ENCODE data around the gene TBC1D4. TPM values are rescaled to one million over a fixed set of nuclear protein-coding genes. Genes with fewer than 3 reads are reported as not detected.

TBC1D4 gene
- total and polyA plus RNA-seq, 9 of the 15 experiments (the other 6 are each of a cell fraction or from before 2014, with no cell fraction given) = 2.8 to 12.3 (median 7.0) TPM

DNA sequence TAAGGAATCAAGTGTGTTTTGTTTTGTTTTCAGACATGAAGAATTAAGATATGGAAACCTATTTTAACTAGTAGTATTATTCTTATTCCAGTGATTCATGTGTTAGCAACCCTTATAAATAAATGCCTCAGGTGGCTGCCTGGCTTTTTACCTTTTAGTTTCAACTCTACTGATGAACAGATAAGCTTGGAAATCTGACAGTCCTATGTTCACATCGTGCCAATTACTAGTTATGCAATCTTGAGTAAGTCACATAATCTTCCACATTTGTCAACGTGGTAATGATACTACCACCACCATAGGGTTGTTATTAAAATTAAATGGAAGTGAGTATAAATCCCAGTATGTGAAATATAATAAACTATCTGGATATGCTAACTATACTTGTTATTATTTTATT is 64.3 kb downstream of the TBC1D4 start:
- Histone ChIP-seq H3K9me1 (ENCODE audit: control insufficient read depth, insufficient read depth, low read length) (no peaks in the 10 kb centered on the region), H3K27ac (ENCODE audit: extremely low read depth, low read depth, low read length) (no peak overlapping the region), H2AFZ (ENCODE audit: low read depth, low read length) (no peak overlapping the region), H3K9me3 (replicated peaks; ENCODE audit: control insufficient read depth, insufficient read depth, low read depth, low read length) (no peaks in the 10 kb centered on the region), H3K4me3 (no peak overlapping the region), H3K36me3 (ENCODE audit: control insufficient read depth, insufficient read depth, low read length) (no peaks in the 10 kb centered on the region), H3K4me2 (ENCODE audit: insufficient read depth, low read length) (no peak overlapping the region), H3K27me3 (ENCODE audit: control insufficient read depth in 2 of 2, insufficient read depth in 2 of 2, low read length in 2 of 2) (no peaks in the 10 kb centered on the region), H3K79me2 (ENCODE audit: control insufficient read depth, insufficient read depth, low read length) (no peaks in the 10 kb centered on the region; the same call in 1 of the 3 replicates), H3K9ac (ENCODE audit: insufficient read depth in 1 of 2, low read depth in 2 of 2, low read length in 2 of 2) (no peak overlapping the region), H3K4me1 (replicated peaks in 1 of 2; ENCODE audit: control insufficient read depth in 2 of 2, insufficient read depth in 2 of 2, low read length in 2 of 2) (no peaks in the 10 kb centered on the region; a peak in 1 of 5 replicates), H4K20me1 (replicated peaks; ENCODE audit: control insufficient read depth, insufficient read depth, low read length) (no peaks in the 10 kb centered on the region)
- POLR2A ChIA-PET = interaction anchor here (0.9 kb wide), 1 partner anchor 15 kb away, joined by 4 read pairs; no protein-coding TSS in a partner anchor
- no peak for DNase-seq (ENCODE audit: extremely low read depth in 1 of 4, low spot score in 3 of 4)
- intact Hi-C loops (cut with micrococcal nuclease) = no loop called here
- TF ChIP-seq TAF9B (IDR thresholded peaks at IDR 0.05; ENCODE audit: partially characterized antibody) = no peak
- TF ChIP-seq SIN3B (IDR thresholded peaks at IDR 0.05; ENCODE audit: low read depth) = no peak
- TF ChIP-seq SP2 (IDR thresholded peaks at IDR 0.05; ENCODE audit: extremely low read depth, low read depth, low read length, poor library complexity, severe bottlenecking) = no peak
- TF ChIP-seq, protein P1, sequence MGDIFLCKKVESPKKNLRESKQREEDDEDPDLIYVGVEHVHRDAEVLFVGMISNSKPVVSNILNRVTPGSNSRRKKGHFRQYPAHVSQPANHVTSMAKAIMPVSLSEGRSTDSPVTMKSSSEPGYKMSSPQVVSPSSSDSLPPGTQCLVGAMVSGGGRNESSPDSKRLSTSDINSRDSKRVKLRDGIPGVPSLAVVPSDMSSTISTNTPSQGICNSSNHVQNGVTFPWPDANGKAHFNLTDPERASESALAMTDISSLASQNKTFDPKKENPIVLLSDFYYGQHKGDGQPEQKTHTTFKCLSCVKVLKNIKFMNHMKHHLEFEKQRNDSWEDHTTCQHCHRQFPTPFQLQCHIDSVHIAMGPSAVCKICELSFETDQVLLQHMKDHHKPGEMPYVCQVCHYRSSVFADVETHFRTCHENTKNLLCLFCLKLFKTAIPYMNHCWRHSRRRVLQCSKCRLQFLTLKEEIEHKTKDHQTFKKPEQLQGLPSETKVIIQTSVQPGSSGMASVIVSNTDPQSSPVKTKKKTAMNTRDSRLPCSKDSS (IDR thresholded peaks at IDR 0.05; ENCODE audit: low read depth, partially characterized antibody) = no peak
- TF ChIP-seq, protein P2, sequence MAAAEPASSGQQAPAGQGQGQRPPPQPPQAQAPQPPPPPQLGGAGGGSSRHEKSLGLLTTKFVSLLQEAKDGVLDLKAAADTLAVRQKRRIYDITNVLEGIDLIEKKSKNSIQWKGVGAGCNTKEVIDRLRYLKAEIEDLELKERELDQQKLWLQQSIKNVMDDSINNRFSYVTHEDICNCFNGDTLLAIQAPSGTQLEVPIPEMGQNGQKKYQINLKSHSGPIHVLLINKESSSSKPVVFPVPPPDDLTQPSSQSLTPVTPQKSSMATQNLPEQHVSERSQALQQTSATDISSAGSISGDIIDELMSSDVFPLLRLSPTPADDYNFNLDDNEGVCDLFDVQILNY (CRISPR knock-in tag; IDR thresholded peaks at IDR 0.05) = no peak
- TF ChIP-seq, protein P3, sequence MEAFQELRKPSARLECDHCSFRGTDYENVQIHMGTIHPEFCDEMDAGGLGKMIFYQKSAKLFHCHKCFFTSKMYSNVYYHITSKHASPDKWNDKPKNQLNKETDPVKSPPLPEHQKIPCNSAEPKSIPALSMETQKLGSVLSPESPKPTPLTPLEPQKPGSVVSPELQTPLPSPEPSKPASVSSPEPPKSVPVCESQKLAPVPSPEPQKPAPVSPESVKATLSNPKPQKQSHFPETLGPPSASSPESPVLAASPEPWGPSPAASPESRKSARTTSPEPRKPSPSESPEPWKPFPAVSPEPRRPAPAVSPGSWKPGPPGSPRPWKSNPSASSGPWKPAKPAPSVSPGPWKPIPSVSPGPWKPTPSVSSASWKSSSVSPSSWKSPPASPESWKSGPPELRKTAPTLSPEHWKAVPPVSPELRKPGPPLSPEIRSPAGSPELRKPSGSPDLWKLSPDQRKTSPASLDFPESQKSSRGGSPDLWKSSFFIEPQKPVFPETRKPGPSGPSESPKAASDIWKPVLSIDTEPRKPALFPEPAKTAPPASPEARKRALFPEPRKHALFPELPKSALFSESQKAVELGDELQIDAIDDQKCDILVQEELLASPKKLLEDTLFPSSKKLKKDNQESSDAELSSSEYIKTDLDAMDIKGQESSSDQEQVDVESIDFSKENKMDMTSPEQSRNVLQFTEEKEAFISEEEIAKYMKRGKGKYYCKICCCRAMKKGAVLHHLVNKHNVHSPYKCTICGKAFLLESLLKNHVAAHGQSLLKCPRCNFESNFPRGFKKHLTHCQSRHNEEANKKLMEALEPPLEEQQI (IDR thresholded peaks at IDR 0.05) = no peak
- no peak for TF ChIP-seq CREBBP (IDR thresholded peaks at IDR 0.05; ENCODE audit: low read depth, low read length)
- no peak for TF ChIP-seq HCFC1 (IDR thresholded peaks at IDR 0.05; ENCODE audit: low read depth, low read length)
- no peak for TF ChIP-seq GABPA (tag; conservative IDR thresholded peaks at IDR 0.05; ENCODE audit: low read depth)
- CTCF ChIA-PET (ENCODE audit: low intra/inter-chr PET ratio) = no interaction called here
- WGBS (ENCODE audit: insufficient coverage, low coverage, missing lambda C conversion rate) = 8% methylated on average over 2 of the region's 2 CpGs
- in situ Hi-C loops (cut with MboI) = no loop called here
- FAIRE-seq = no peak
- no peak for ATAC-seq
- BruUV-seq (replicated peaks) = no TSS peak

Measured in K562 (cell line).